Measurements from ENCODE around the gene SZRD1. TPM values are rescaled to one million over a fixed set of nuclear protein-coding genes. Genes with fewer than 3 reads are reported as not detected.
"Not testable (repeated sequence)": the region's sequence is repeated elsewhere in the genome, so short reads cannot be mapped to it uniquely, and the experiment has no call there.

The SZRD1 gene, protein sequence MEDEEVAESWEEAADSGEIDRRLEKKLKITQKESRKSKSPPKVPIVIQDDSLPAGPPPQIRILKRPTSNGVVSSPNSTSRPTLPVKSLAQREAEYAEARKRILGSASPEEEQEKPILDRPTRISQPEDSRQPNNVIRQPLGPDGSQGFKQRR
- total RNA-seq: 100 to 1,000 TPM; 145 to 151 TPM

DNA sequence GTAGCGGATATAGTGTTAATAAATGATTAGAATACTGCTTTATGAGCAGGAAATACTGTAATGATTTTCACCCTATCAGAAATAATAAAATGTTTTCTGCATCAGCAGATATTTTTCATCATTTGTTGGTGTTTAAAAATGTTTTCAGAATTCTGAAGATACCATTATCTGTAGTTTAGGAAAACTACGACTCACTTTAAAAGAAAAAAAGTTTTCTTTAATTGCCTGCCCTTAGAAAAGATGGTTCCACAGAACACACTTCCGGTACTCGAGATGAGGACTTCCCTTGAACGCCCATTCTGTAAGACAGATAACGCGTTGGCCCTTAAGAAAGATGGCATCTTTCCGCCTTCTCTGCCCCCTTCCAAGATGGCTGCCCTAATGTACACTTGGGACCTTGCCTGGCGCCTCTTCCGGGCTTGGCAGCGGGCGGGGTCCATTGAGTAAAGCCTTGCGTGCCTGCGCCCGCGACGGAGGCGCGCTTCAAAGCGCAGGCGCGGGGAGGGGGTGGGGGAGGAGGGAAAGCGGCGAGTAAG lies at the start of gene SZRD1:
SZRD1 (plus strand) TSS at position 521 of the 536 bp plus-strand sequence. CDS start 16 bp downstream, outside the sequence.
- H3K4me1 Mint-ChIP-seq (ENCODE audit: low read depth): peaks cover 38% of the 10 kb centered on the region
- H3K27me3 Mint-ChIP-seq (ENCODE audit: low read depth): no peaks in the 10 kb centered on the region
- H3K4me3 Mint-ChIP-seq: peak within 1 kb of the TSS; percentile 94 to 96
- H3K27ac Mint-ChIP-seq: peak within 1 kb of the TSS; percentile 88
- no peaks in the 10 kb centered on the region for H3K9me3 Mint-ChIP-seq
- peak; percentile 94 to 95 for DNase-seq
- ATAC-seq (replicated peaks in 1 of 2): peak; percentile 82 to 83
- H3K36me3 Mint-ChIP-seq (ENCODE audit: insufficient read depth in 2 of 2): peaks cover 2 to 5% of the 10 kb centered on the region in 2 donors

DNA sequence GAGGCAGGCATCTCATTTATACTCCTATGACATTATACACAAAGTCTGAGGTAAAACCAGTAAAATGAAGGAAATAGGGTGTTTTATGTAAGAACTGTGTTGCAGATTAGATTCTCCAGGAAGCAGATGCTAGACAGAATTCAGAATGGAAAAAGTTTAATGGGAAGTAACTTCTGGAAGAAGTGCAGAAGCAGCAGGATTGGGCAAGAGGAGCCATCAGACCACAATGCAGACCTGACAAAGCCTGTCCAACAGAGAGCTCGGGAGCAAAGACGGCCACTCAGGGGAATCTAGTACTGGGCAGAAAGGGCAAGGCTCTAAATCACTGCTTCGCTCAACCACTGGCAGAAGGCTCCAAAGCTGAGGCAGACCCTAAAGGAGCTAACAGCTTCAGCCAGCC lies 48.5 kb upstream of the SZRD1 start:
- DNase-seq (no peak), ATAC-seq (replicated peaks in 1 of 2) (no peak)
- Mint-ChIP-seq H3K27me3 (ENCODE audit: low read depth) (no peaks in the 10 kb centered on the region), H3K4me3 (no peak overlapping the region), H3K9me3 (no peaks in the 10 kb centered on the region), H3K4me1 (ENCODE audit: low read depth) (peaks cover 5% of the 10 kb centered on the region), H3K27ac (no peak overlapping the region), H3K36me3 (ENCODE audit: insufficient read depth in 2 of 2) (peaks cover 0 to 2% of the 10 kb centered on the region in 2 donors)

DNA sequence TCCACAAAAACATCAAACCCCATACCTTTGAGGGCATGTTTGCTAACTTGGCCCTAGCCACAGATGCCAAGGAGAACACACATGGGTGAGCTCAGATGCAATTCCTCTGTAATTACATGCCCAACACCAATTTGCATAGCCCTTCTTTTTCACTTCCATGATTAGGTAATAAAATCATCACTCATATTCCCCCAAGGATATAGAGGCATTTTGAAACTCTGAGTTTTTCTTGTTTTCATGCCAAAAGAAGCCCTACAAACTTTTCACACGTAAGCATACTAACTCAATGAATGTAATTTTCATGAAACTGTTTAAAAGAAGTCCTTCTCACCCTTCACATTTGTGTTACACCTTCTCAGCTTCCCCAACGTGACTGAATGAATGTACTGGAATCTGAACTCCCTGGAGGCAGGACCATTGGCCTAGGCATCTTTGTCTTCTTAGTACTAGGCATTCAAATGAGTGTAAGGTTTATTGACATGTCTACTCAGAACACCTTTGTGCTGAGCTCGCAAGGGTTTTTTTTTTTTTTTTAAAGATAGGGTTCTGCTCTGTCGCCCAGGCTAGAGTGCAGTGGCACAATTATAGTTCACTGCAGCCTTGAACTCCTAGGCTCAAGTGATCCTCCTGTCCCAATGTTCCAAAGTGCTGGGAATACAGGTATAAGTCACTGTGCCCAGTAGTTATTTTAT lies 45.7 kb upstream of the SZRD1 start:
- no peaks in the 10 kb centered on the region for H3K9me3 Mint-ChIP-seq
- H3K27me3 Mint-ChIP-seq (ENCODE audit: low read depth): no peaks in the 10 kb centered on the region
- peaks cover 5% of the 10 kb centered on the region for H3K4me1 Mint-ChIP-seq (ENCODE audit: low read depth)
- ATAC-seq (replicated peaks in 1 of 2): no peak
- peaks cover 0 to 2% of the 10 kb centered on the region in 2 donors for H3K36me3 Mint-ChIP-seq (ENCODE audit: insufficient read depth in 2 of 2)
- DNase-seq: no peak
- H3K4me3 Mint-ChIP-seq: no peak overlapping the region
- no peak overlapping the region for H3K27ac Mint-ChIP-seq

DNA sequence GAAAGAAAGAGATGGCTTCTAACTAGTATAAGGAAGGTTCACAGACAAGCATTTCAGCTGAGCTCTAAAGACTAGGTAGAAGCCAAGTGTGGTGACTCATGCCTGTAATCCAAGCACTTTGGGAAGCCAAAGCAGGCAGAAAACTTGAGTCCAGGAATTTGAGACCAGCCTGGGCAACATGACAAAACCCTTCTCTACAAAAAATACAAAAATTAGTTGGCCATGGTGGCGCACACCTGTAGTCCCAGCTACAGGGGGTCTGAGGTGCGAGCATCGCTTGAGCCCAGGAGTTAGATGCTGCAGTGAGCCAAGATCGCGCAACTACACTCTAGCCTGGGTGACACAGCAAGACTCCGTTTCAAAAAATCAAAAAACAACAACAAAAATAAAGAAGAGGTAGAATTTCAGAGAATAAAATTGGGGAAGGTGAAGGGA lies 42.6 kb upstream of the SZRD1 start:
- no peaks in the 10 kb centered on the region for H3K27me3 Mint-ChIP-seq (ENCODE audit: low read depth)
- no peak overlapping the region for H3K4me3 Mint-ChIP-seq
- DNase-seq (no peak), ATAC-seq (replicated peaks in 1 of 2) (no peak)
- H3K27ac Mint-ChIP-seq: no peak overlapping the region
- H3K9me3 Mint-ChIP-seq: no peaks in the 10 kb centered on the region
- H3K4me1 Mint-ChIP-seq (ENCODE audit: low read depth): peaks cover 7% of the 10 kb centered on the region
- peaks cover 4 to 5% of the 10 kb centered on the region in 2 donors for H3K36me3 Mint-ChIP-seq (ENCODE audit: insufficient read depth in 2 of 2)

DNA sequence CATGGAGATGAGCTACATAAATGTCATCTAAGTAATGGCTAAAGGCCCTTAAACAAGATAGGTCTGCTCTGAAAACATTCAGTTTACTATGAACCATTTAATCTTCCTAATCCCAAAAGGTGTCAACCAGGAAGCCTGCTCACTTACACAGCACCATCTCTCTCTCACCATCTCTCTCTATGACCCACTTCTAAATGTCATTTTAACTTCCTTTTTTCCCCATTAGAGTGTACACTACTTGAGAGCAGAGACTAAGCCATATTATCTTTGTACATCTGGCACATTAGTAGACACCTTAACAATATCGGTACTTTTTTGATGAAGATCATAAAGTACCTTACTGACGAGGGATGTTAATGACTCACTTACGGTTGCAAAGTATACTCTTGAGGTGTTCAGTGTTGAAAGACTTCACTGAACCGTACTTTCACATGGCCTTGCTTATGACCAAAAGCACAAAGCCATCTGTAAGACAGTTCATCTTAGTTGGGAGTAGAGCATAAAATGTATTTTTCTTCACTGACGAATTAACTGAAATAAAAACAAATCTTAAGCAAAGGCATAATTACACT lies 40.1 kb upstream of the SZRD1 start:
- DNase-seq (no peak), ATAC-seq (replicated peaks in 1 of 2) (no peak)
- H3K27me3 Mint-ChIP-seq (ENCODE audit: low read depth): no peaks in the 10 kb centered on the region
- no peaks in the 10 kb centered on the region for H3K9me3 Mint-ChIP-seq
- H3K4me3 Mint-ChIP-seq: no peak overlapping the region
- H3K36me3 Mint-ChIP-seq (ENCODE audit: insufficient read depth in 2 of 2): peaks cover 4 to 5% of the 10 kb centered on the region in 2 donors
- H3K27ac Mint-ChIP-seq: peak overlapping the region; percentile 56
- peaks cover 6% of the 10 kb centered on the region for H3K4me1 Mint-ChIP-seq (ENCODE audit: low read depth)

DNA sequence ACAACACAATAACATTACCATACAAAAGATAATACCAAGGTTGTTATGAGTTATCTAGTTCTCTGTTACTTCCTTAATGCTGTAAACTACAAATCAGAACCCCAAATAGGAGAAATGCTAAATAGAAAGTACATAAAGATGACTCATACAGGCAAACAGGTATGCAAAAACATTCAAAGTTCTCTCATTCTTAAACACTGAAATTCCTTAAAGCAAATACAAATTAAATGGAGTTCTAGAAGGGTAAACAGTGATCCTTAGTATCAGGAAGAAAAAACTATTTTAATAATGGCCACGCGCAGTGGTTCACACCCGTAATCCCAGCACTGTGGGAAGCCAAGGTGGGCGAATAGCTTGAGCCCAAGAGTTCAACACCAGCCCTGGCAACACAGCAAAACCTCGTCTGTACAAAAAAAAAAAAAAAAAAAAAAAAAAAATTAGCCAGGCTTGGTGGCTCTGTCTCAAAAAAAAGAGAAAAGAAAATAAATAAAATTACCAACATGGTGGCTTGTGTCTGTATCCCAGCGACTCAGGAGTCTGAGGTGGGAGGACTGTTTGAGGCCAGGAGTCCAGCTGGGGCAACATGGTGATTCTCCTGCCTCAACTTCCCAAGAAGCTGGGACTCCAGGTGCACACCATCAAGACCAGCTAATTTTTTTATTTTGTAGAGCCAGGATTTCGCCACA lies 32.2 kb upstream of the SZRD1 start:
- Mint-ChIP-seq H3K4me3 (no peak overlapping the region), H3K9me3 (no peaks in the 10 kb centered on the region), H3K4me1 (ENCODE audit: low read depth) (peaks cover 20% of the 10 kb centered on the region), H3K27ac (peak overlapping the region; percentile 38), H3K27me3 (ENCODE audit: low read depth) (no peaks in the 10 kb centered on the region), H3K36me3 (ENCODE audit: insufficient read depth in 2 of 2) (no peaks in the 10 kb centered on the region)
- DNase-seq (no peak), ATAC-seq (replicated peaks in 1 of 2) (no peak)

DNA sequence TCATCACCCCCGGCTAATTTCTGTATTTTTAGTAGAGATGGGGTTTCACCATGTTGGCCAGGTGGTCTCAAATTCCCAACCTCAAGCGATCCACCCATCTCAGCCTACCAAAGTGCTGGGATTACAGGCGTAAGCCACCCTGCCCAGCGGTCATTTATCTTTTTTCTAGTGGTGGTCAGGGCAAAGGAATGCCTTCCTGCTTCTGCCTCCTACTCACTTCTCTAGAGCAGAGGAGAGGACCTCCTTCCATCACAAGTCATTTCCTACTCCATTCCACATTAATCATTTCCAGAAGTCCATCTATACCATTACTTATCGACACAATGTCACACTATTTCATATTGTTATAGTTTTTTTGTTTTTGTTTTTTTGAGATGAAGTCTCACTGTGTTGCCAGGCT lies 28.1 kb upstream of the SZRD1 start:
- DNase-seq (no peak), ATAC-seq (replicated peaks in 1 of 2) (no peak)
- H3K9me3 Mint-ChIP-seq: no peaks in the 10 kb centered on the region
- no peak overlapping the region for H3K4me3 Mint-ChIP-seq
- peaks cover 20% of the 10 kb centered on the region for H3K4me1 Mint-ChIP-seq (ENCODE audit: low read depth)
- no peaks in the 10 kb centered on the region for H3K27me3 Mint-ChIP-seq (ENCODE audit: low read depth)
- H3K27ac Mint-ChIP-seq: no peak overlapping the region
- H3K36me3 Mint-ChIP-seq (ENCODE audit: insufficient read depth in 2 of 2): peaks cover 0 to 2% of the 10 kb centered on the region in 2 donors

DNA sequence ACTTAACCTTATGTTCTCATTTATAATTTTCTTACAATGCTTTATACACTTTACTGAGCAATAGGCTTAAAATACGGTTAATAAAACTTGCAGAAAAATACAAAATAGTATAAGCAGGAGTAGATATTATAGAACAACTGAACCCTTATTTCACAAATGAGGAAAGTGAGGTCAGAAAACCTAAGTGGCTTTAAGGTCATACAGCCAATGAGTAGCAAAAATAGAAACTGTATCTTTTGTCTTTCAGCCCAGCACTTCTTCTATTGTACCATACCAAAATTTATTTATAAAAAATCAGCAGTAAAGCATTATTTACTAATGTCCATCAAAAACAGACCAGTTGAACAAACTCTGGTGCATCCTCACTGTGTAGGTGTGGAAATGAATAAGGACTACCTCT lies 26.4 kb upstream of the SZRD1 start:
- H3K27me3 Mint-ChIP-seq (ENCODE audit: low read depth): no peaks in the 10 kb centered on the region
- no peak overlapping the region for H3K27ac Mint-ChIP-seq
- ATAC-seq (replicated peaks in 1 of 2) (no peak), DNase-seq (no peak)
- H3K9me3 Mint-ChIP-seq: no peaks in the 10 kb centered on the region
- H3K4me3 Mint-ChIP-seq: no peak overlapping the region
- peaks cover 9% of the 10 kb centered on the region for H3K4me1 Mint-ChIP-seq (ENCODE audit: low read depth)
- H3K36me3 Mint-ChIP-seq (ENCODE audit: insufficient read depth in 2 of 2): peaks cover 0 to 2% of the 10 kb centered on the region in 2 donors

DNA sequence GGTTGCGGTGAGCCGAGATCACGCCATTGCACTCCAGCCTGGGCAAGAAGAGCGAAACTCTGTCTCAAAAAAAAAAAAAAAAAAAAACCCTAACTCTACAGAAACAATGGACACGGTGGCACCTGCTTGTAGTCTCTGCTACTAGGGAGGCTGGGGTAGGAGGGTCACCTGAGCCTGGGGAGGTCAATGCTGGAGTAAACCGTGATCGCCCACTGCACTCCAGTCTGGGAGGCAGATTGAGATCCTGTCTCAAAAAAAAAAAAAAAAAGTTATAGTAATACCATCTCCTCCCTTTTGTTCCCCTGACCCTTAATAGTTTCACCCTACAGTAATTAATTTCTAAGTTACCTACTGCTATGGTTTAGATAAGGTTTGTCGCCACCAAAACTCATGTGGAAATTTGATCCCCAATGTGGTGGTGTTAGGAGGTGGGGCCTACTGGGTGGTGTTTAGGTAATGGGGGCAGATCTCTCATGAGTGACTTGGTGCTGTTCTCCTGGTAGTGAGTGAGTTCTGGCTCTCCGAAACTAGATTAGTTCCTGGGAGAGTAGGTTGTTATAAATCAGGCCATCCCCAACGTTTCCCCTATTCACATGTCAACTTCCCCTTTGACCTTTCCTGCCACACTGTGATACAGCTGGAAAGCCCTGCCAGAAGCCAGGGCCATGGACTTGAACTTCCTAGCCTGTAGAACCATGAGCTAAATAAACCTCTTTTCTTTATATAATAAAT lies 24.5 kb upstream of the SZRD1 start:
- Mint-ChIP-seq H3K27me3 (ENCODE audit: low read depth) (no peaks in the 10 kb centered on the region), H3K36me3 (ENCODE audit: insufficient read depth in 2 of 2) (peaks cover 0 to 2% of the 10 kb centered on the region in 2 donors), H3K27ac (no peak overlapping the region), H3K4me1 (ENCODE audit: low read depth) (peaks cover 7% of the 10 kb centered on the region), H3K4me3 (no peak overlapping the region), H3K9me3 (no peaks in the 10 kb centered on the region)
- DNase-seq (no peak), ATAC-seq (replicated peaks in 1 of 2) (no peak)

DNA sequence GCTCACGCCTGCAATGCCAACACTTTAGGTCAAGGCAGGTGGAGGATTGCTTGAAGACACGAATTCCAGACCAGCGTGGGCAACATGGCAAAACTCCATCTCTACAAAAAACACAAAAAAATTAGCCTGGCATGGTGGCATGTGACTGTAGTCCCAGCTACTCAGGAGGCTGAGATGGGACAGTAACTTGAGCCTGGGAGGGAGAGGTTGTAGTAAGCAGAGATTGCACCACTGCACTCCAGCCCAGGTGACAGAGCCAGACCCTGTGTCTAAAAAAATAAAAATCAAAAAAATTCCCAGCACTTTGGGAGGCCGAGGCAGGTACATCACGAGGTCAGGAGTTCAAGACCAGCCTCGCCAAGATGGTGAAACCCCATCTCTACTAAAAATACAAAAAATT lies 23.8 kb upstream of the SZRD1 start:
- not testable (repeated sequence) for H3K27me3 Mint-ChIP-seq (ENCODE audit: low read depth); H3K36me3 Mint-ChIP-seq (ENCODE audit: insufficient read depth in 2 of 2); H3K27ac Mint-ChIP-seq; H3K9me3 Mint-ChIP-seq; DNase-seq; ATAC-seq (replicated peaks in 1 of 2); H3K4me3 Mint-ChIP-seq
- H3K4me1 Mint-ChIP-seq (ENCODE audit: low read depth): peaks cover 14% of the 10 kb centered on the region

DNA sequence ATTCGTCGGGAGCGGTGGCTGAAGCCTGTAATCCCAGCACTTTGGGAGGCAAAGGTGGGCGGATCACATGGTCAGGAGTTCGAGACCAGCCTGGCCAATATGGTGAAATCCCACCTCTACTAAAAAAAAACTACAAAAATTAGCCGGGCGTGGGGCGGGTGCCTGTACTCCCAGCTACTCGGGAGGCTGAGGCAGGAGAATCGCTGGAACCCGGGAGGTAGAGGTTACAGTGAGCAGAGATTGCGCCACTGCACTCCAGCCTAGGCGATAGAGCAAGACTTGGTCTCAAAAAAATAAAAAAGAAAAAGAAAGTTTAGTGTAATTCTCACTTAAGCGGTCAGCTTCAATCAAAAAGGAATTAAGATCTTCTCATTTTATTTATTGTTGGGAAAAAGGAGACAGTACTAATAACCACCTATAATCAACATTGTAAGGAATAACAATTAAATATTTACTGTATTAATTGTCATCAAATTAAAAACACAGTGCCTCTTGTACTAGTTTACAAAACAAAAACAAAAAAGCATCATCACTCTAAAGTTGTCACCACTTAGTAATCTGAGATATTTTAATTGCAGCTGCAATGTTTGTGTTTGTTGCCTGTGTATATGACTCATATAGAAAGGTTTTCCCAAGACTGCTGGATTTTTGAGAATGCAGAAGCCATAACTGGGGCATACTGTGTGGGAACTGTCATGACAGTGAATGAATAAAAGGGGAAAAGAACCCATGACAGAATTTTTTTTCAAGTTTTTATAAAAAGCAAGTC lies 18.4 kb upstream of the SZRD1 start:
- no peak for DNase-seq
- H3K27me3 Mint-ChIP-seq (ENCODE audit: low read depth): no peaks in the 10 kb centered on the region
- H3K9me3 Mint-ChIP-seq: no peaks in the 10 kb centered on the region
- H3K36me3 Mint-ChIP-seq (ENCODE audit: insufficient read depth in 2 of 2): peaks cover 0 to 4% of the 10 kb centered on the region in 2 donors
- no peak for ATAC-seq (replicated peaks in 1 of 2)
- H3K4me1 Mint-ChIP-seq (ENCODE audit: low read depth): peaks cover 47% of the 10 kb centered on the region
- no peak overlapping the region for H3K27ac Mint-ChIP-seq
- no peak overlapping the region for H3K4me3 Mint-ChIP-seq

DNA sequence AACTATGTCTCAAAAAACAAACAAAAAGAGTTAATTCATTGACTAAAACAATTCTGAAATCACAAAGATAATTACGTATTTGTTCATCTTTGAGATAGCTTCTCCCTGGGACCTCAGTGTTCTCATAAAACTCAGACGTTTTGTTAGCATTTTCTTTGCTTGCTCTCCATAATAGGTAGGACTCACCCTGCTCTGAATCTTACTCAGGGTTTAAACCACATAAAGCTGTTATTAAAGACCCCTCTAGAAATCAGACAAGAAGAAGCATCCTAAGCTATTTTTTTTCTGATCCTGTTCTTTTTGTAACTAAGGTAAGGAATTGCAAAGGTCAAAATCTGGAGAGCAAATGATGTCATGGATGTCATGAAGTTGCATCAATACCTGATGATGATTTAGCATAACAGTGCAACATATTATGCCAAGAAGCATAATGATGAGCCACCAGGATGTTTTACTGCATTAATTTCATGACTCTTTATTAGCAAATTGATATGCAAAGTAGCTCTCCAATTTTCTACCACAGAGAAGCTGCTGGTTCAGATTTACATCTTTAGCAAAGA lies 17.1 kb upstream of the SZRD1 start:
- peak overlapping the region; percentile 70 to 93 for H3K4me3 Mint-ChIP-seq
- DNase-seq (no peak), ATAC-seq (replicated peaks in 1 of 2) (no peak)
- H3K27me3 Mint-ChIP-seq (ENCODE audit: low read depth): no peaks in the 10 kb centered on the region
- peaks cover 0 to 4% of the 10 kb centered on the region in 2 donors for H3K36me3 Mint-ChIP-seq (ENCODE audit: insufficient read depth in 2 of 2)
- peak overlapping the region; percentile 72 for H3K27ac Mint-ChIP-seq
- H3K9me3 Mint-ChIP-seq: no peaks in the 10 kb centered on the region
- H3K4me1 Mint-ChIP-seq (ENCODE audit: low read depth): peaks cover 47% of the 10 kb centered on the region
